Measurements from ENCODE around the gene GRIA4.

GRIA4 gene

DNA sequence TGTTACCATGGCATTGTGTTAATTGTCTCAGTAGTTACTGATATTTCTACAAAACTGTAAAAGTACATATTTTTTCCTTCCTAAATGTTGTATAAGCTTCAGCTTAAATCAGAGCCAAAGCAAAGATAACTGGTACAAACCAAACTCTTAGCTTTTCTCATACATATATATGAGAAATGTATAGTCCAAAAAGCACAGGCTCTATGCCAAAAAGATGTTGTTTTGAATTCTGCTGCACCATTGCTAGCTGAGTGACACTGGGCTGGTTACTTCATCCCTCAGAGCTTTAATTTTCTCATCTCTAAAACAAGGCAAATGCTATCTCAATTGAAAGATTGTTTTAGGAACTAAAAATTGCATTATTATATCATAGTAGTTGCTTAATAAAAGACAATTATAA lies 6.7 kb upstream of the GRIA4 start (continued):
- TF ChIP-seq MYNN (tag by site-specific recombination; IDR thresholded peaks at IDR 0.05; ENCODE audit: borderline replicate concordance) (no peak), SCRT1 (tag by site-specific recombination; IDR thresholded peaks at IDR 0.05; ENCODE audit: borderline replicate concordance) (no peak), ZNF701 (tag by site-specific recombination; IDR thresholded peaks at IDR 0.05) (no peak), ZNF19 (tag by site-specific recombination; IDR thresholded peaks at IDR 0.05; ENCODE audit: low read depth) (no peak)

DNA sequence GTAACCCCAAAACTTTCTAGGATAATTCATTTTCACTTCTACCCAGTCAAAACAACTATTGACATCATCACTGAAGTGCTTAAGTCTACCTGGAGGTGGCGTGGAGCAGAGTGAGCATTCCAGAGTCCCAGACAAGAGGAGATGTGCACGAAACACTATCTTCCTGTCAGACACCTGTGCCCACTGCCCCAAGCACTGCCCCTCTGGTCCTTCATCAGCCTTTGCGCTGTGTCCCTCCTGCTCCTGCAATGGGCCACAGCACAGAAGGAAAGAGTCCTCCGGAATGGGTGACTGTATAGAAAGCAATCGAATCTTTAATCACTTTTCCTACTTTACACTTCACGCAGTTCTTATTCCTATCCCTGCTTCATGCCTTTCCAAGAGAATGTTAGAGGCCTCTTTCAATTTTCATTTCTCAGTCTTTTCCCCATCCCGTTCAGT lies 512 bp upstream of the GRIA4 start:
- Histone ChIP-seq H3K36me3 (ENCODE audit: control insufficient read depth in 2 of 2, insufficient read depth in 1 of 2, low read length in 2 of 2) (no peaks in the 10 kb centered on the region), H3K4me3 (ENCODE audit: low read depth, low read length) (no peak overlapping the region), H3K4me1 (ENCODE audit: control insufficient read depth, insufficient read depth, low read length) (no peaks in the 10 kb centered on the region), H3K27ac (ENCODE audit: extremely low read depth, low read depth, low read length) (no peak overlapping the region), H3K9me3 (ENCODE audit: control insufficient read depth, insufficient read depth, low read depth, low read length) (no peaks in the 10 kb centered on the region)
- no peak for TF ChIP-seq ZNF274 (IDR thresholded peaks at IDR 0.05; ENCODE audit: low read length)
- no peak for TF ChIP-seq ZNF274 (tag by site-specific recombination; IDR thresholded peaks at IDR 0.05; ENCODE audit: borderline replicate concordance)
- TF ChIP-seq ZNF514 (tag by site-specific recombination; IDR thresholded peaks at IDR 0.05) = no peak
- TF ChIP-seq, protein P1, sequence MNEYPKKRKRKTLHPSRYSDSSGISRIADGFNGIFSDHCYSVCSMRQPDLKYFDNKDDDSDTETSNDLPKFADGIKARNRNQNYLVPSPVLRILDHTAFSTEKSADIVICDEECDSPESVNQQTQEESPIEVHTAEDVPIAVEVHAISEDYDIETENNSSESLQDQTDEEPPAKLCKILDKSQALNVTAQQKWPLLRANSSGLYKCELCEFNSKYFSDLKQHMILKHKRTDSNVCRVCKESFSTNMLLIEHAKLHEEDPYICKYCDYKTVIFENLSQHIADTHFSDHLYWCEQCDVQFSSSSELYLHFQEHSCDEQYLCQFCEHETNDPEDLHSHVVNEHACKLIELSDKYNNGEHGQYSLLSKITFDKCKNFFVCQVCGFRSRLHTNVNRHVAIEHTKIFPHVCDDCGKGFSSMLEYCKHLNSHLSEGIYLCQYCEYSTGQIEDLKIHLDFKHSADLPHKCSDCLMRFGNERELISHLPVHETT (tag by site-specific recombination; IDR thresholded peaks at IDR 0.05) = no peak
- no peak for TF ChIP-seq ZBTB17 (tag by site-specific recombination; IDR thresholded peaks at IDR 0.05)
- TF ChIP-seq, protein P2, sequence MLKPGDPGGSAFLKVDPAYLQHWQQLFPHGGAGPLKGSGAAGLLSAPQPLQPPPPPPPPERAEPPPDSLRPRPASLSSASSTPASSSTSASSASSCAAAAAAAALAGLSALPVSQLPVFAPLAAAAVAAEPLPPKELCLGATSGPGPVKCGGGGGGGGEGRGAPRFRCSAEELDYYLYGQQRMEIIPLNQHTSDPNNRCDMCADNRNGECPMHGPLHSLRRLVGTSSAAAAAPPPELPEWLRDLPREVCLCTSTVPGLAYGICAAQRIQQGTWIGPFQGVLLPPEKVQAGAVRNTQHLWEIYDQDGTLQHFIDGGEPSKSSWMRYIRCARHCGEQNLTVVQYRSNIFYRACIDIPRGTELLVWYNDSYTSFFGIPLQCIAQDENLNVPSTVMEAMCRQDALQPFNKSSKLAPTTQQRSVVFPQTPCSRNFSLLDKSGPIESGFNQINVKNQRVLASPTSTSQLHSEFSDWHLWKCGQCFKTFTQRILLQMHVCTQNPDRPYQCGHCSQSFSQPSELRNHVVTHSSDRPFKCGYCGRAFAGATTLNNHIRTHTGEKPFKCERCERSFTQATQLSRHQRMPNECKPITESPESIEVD (tag by site-specific recombination; IDR thresholded peaks at IDR 0.05) = no peak
- TF ChIP-seq ZNF239 (tag by site-specific recombination; IDR thresholded peaks at IDR 0.05) = no peak
- TF ChIP-seq, protein P3, sequence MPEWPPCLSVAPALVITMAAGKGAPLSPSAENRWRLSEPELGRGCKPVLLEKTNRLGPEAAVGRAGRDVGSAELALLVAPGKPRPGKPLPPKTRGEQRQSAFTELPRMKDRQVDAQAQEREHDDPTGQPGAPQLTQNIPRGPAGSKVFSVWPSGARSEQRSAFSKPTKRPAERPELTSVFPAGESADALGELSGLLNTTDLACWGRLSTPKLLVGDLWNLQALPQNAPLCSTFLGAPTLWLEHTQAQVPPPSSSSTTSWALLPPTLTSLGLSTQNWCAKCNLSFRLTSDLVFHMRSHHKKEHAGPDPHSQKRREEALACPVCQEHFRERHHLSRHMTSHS (tag by site-specific recombination; IDR thresholded peaks at IDR 0.05) = no peak
- no peak for TF ChIP-seq ZNF394 (tag by site-specific recombination; IDR thresholded peaks at IDR 0.05; ENCODE audit: borderline replicate concordance)
- TF ChIP-seq, protein P4, sequence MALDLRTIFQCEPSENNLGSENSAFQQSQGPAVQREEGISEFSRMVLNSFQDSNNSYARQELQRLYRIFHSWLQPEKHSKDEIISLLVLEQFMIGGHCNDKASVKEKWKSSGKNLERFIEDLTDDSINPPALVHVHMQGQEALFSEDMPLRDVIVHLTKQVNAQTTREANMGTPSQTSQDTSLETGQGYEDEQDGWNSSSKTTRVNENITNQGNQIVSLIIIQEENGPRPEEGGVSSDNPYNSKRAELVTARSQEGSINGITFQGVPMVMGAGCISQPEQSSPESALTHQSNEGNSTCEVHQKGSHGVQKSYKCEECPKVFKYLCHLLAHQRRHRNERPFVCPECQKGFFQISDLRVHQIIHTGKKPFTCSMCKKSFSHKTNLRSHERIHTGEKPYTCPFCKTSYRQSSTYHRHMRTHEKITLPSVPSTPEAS (tag by site-specific recombination; IDR thresholded peaks at IDR 0.05) = no peak
- TF ChIP-seq ZNF138 (tag by site-specific recombination; IDR thresholded peaks at IDR 0.05; ENCODE audit: borderline replicate concordance) = no peak
- TF ChIP-seq REPIN1 (tag by site-specific recombination; IDR thresholded peaks at IDR 0.05; ENCODE audit: low read depth) = no peak
- TF ChIP-seq KLF10 (tag by site-specific recombination; IDR thresholded peaks at IDR 0.05) = no peak
- TF ChIP-seq, protein P5, sequence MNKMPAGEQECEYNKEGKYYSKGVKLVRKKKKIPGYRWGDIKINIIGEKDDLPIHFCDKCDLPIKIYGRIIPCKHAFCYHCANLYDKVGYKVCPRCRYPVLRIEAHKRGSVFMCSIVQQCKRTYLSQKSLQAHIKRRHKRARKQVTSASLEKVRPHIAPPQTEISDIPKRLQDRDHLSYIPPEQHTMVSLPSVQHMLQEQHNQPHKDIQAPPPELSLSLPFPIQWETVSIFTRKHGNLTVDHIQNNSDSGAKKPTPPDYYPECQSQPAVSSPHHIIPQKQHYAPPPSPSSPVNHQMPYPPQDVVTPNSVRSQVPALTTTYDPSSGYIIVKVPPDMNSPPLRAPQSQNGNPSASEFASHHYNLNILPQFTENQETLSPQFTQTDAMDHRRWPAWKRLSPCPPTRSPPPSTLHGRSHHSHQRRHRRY (tag by site-specific recombination; IDR thresholded peaks at IDR 0.05) = no peak
- no peak for TF ChIP-seq ZNF157 (tag by site-specific recombination; IDR thresholded peaks at IDR 0.05)
- TF ChIP-seq ZNF140 (tag by site-specific recombination; IDR thresholded peaks at IDR 0.05) = no peak
- no peak for TF ChIP-seq SP7 (tag by site-specific recombination; IDR thresholded peaks at IDR 0.05)
- POLR2A ChIA-PET = no interaction called here
- CTCF ChIA-PET = interaction anchor here (0.6 kb wide), 1 partner anchor 253 kb away, joined by 4 read pairs; no protein-coding TSS in a partner anchor

All from HEK293 (cell line).